Caki2 (cell line): ENCODE measurements around the gene MT1F. TPM values are rescaled to one million over a fixed set of nuclear protein-coding genes. Genes with fewer than 3 reads are reported as not detected.

Experiments
- DNase-seq: peaks from one replicate; pipeline ENCODE4 v3.0.0-alpha.2; 2015; ENCODE audit warnings: low read depth
- in situ Hi-C: cut with HindIII; loops from 2 replicates; pipeline ENCODE4 v1.10.0; 2016; ENCODE audit warnings: low sequenced_read_pairs, low pct_unique_long_range_greater_than_20kb, mixed read lengths
- total RNA-seq: library from RNA; depleted of rRNA; stranded (reverse); fragments of >200 nt; shearing (Covaris generic); gene quantifications from 2 replicates; pipeline ENCODE4 v1.2.3, GENCODE V29; 2014; ENCODE audit warnings: low replicate concordance

The MT1F gene
- total RNA-seq, 1 experiment from 2014 or later, result 17.6 TPM

DNA sequence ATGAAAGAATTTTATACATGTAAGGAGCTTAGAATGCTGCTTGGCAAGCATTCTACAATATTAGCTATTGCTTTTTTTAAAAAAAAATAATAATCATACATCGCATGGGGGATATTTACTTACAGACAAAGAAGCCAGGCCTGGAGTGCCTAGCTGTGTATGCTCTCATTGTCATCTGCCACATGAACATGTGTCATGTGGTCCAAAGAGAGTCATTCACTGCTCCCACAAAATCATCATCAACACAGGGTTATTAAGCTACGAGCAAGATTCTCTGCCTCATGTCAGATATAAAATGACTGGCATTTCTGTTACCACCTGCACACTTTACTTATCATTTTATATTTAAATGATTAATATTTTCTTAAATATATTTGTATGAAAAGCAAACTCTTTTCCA, 34.1 kb upstream of the MT1F start:
- DNase-seq, result no peak
- in situ Hi-C loops, result no loop called here

GRCh38 chr16:56625140-56625942, 32.4 kb upstream of the MT1F start, which contains the start of gene MT1E:
MT1E (plus strand) TSS chr16:56625781; CDS start chr16:56625852, 71 bp downstream.
- DNase-seq, result no peak
- in situ Hi-C loops, result no loop called here

GRCh38 chr16:56625943-56626654, 31.7 kb upstream of the MT1F start:
- in situ Hi-C loops, result no loop called here
- no peak for DNase-seq

DNA sequence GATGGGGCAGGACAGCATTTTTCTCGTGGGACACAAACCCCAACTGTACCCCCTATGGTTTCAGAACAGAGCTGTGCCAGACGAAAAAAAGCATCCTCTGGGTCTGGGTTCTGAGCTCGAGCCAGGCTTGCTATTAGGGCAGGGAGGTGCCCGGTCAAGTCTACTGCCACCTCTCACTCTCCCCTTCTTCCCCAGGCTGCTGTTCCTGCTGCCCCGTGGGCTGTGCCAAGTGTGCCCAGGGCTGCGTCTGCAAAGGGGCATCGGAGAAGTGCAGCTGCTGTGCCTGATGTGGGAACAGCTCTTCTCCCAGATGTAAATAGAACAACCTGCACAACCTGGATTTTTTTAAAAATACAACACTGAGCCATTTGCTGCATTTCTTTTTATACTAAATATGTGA, 31.1 kb upstream of the MT1F start:
- in situ Hi-C loops, result no loop called here
- DNase-seq, result no peak

DNA sequence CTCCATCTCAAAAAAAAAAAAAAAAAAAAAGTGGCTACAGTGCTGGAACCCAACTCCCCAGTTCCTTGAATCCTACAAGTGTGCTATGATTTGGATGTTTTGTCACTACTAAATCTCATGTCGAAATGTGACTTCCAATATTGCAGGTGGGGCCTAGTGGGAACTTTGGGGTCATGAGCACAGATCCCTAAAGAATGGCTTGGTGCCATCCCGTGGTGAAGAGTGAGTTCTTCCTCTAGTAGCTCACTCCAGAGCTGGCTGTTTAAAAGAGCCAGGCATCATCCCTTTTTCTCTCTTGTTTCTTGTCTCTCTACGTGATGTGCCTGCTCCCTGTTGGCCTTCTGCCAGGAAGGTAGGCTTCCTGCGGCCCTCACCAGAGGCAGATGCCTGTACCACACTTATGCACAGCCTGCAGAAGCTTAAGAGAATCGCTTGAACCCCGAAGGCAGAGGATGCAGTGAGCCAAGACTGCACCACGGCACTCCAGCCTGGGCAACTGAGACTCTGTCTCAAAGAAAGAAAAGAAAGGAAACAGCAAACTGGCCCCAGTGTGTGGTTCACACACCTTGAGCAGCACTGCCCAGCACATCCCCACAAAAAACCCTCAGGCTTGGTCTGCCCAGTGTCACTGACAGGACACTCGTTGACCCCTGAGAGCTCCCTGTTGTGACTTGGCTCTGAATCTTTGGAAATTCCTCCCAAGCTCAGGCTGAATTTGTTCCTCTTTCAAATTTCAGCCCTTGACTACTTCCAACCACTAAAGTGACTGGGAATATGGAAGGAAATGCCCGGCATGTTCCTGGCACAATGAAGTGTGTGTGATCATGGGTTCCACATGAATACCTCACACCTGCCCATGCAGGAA, 29.0 kb upstream of the MT1F start:
- DNase-seq, result no peak
- in situ Hi-C loops, result no loop called here

GRCh38 chr16:56629531-56629930, 28.2 kb upstream of the MT1F start:
- in situ Hi-C loops, result no loop called here
- no peak for DNase-seq

GRCh38 chr16:56630134-56630533, 27.6 kb upstream of the MT1F start:
- in situ Hi-C loops, result no loop called here
- no peak for DNase-seq

GRCh38 chr16:56631197-56631596, 26.6 kb upstream of the MT1F start:
- DNase-seq, result no peak
- in situ Hi-C loops, result no loop called here

- DNase-seq, result no peak
- in situ Hi-C loops, result no loop called here
Observed at GRCh38 chr16:56631832-56632155, 26.0 kb upstream of the MT1F start.

GRCh38 chr16:56632156-56632847, 25.5 kb upstream of the MT1F start, which contains the start of gene MT1M:
MT1M (plus strand) TSS chr16:56632659; CDS start chr16:56632732, 73 bp downstream.
- DNase-seq, result no peak
- in situ Hi-C loops, result no loop called here

DNA sequence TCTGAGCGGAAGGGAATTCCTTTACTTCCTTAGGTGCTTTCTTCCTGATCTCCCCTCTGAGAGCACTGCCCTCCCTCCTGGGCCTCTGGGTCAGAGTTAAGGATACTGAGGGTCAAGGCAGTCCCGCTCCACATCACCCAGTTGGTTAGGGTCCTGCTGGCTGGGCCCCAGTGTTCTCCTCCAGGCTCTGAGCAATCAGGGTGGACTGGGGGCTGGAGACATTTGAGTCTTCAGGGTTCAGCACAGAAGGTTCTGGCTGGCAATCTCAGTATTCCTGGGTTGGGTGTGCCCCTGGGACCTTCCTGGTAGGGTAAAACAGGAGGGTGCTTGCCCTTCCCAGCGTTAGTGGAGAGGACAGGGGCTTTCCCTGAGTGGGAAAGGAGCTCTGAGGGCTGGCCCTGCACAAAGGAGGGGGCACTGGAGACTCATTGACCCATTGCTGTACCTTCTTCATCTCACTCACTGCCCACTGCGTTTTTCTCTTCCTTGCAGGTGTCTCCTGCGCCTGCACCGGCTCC, 24.9 kb upstream of the MT1F start:
- in situ Hi-C loops, result no loop called here
- no peak for DNase-seq

GRCh38 chr16:56633535-56633934, 24.2 kb upstream of the MT1F start:
- DNase-seq, result no peak
- in situ Hi-C loops, result no loop called here

- in situ Hi-C loops, result no loop called here
- DNase-seq, result no peak
Observed at GRCh38 chr16:56634715-56635440, 22.9 kb upstream of the MT1F start.

DNA sequence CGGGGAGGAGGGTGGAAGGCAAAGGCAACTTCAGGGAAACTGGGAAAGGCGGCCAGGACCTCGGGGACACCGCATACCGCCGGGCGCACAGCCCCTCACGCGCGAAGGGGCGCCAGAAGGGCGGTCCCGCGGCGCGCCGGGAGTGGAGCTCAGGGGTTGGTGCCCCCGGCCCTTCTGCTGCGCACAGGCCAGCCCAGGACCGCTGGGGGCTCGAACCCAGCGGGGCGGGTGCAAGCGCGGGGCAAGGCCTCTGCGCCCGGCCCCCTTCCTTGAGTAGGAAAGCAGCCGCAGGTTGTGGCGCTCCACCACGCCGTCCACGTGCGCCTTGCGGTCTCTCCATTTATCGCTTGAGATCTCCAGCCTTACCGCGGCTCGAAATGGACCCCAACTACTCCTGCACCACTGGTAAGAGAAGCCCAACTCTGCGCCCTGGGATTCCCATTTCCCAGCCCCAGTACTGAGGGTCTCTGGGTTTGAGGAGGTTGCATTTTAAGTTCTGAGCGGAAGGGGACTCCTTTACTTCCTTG, 22.3 kb upstream of the MT1F start:
- in situ Hi-C loops, result no loop called here

DNA sequence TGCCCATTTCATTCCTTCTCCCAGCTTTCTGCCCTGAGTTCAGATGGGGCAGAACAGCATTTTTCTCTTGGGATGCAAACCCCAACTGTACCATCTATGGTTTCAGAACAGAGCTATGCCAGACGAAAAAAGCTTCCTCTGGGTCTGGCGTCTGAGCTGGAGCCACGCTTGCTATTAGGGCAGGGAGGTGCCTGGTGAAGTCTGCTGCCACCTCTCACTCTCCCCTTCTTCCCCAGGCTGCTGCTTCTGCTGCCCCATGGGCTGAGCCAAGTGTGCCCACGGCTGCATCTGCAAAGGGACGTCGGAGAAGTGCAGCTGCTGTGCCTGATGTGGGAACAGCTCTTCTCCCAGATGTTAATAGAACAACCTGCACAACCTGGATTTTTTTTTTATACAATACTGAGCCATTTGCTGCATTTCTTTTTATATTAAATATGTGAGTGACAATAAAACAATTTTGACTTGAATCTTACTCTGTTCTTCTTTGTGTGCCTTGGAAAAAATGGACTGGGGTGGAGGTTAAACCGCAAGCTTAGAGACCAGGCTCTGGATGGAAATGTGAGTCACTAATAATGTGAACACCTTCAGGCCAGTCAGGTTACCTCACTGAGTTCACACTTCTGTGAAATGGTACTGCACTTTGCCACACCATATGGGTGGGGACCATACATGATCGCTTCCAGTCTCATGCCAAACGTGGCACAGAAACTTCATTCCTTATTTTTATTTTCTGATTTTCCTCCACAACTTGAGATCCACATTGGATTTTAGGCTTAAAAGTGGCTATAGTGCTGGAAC, 20.9 kb upstream of the MT1F start:
- in situ Hi-C loops, result no loop called here
- DNase-seq, result no peak

More for the DNA sequence above, 22.3 kb upstream of the MT1F start:
- no peak for DNase-seq
